SHP77 (cell line): ENCODE results near the gene KAT8.

Source experiments
- DNase-seq, 2 experiments: peaks; one replicate each; lab custom pipeline; 2025; lab: John Stamatoyannopoulos, UW

The KAT8 gene

GRCh38 chr16:31108035-31108793 lies 9.2 kb upstream of the KAT8 start, which contains the start of gene BCKDK:
Gene BCKDK, plus strand, starts transcription at chr16:31108386. Its CDS starts 838 bp downstream, at chr16:31109224.
- peak; percentile 83 to 91 for DNase-seq

DNA sequence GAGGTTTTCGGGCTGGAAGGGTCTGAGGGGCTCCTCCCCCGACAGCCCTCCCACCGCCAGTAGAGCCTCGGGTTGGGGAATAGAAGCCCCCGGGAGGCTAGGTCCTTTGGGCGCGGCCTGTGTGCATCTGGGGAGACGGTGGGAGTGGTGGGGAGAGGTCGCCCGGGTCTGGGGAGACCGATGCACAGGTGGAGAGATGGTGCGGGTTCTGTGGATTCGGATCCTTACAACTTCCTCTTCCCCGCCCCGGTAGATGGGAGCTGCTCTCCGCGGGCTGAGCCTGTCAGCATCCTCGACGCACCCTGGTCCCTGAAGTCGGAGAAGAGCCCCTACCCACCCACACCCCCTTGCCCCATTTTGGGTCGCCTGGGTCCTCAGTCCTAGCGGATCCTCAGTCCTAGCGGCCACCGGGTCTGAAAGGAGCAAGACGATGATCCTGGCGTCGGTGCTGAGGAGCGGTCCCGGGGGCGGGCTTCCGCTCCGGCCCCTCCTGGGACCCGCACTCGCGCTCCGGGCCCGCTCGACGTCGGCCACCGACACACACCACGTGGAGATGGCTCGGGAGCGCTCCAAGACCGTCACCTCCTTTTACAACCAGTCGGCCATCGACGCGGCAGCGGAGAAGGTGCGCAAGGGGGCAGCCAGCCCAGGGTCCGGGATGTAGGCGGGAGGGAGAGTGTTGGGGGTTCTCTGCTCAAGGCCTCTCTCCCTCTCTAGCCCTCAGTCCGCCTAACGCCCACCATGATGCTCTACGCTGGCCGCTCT lies 8.5 kb upstream of the KAT8 start:
- no peak for DNase-seq

DNA sequence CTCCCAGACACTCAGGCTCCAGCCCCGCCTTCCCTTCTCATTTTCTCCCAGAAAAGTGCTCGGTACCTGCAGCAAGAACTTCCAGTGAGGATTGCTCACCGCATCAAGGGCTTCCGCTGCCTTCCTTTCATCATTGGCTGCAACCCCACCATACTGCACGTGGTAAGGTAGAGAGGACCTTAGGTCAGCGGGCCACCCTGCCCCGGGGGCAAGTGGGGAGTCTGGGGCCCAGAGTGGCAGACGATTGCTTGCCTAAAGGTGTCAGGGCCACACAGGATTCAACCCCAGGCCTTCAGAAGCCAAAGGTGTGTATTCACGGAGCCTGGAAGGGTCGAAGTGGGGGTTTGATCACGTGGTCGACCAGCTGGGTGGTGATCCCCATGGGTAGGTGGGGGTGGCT lies 7.8 kb upstream of the KAT8 start:
- no peak for DNase-seq

DNA sequence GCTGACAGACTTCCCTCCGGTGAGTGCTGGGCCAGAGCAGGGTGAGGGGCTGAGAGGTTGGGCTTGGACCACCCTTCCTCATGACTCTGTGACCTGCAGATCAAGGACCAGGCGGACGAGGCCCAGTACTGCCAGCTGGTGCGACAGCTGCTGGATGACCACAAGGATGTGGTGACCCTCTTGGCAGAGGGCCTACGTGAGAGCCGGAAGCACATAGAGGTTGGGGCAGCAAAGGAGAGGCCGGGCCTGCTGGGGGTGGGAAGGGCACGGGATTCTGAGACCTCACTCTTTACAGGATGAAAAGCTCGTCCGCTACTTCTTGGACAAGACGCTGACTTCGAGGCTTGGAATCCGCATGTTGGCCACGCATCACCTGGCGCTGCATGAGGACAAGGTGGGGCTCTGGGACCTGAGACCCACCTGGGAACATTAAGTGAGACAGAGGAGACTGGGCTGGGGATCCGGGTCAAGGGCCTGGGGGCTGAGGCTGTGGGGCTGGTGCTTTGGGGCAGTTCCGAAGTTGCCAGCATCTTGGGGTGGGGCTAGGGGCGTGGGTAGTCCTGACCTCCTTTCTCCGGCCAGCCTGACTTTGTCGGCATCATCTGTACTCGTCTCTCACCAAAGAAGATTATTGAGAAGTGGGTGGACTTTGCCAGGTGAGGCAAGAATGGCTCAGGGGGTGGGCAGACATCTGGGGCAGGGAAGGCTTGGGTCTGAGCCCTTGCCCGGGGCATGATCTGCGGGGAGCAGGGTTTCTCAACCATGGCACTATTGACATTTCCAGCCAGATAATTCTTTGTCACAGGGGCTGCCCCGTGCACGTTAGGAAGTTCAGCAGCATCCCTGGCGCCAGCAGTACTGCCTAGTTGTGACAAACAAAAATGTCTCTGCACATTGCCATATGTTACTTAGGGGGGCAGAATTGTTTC lies 7.1 kb upstream of the KAT8 start:
- no peak for DNase-seq

DNA sequence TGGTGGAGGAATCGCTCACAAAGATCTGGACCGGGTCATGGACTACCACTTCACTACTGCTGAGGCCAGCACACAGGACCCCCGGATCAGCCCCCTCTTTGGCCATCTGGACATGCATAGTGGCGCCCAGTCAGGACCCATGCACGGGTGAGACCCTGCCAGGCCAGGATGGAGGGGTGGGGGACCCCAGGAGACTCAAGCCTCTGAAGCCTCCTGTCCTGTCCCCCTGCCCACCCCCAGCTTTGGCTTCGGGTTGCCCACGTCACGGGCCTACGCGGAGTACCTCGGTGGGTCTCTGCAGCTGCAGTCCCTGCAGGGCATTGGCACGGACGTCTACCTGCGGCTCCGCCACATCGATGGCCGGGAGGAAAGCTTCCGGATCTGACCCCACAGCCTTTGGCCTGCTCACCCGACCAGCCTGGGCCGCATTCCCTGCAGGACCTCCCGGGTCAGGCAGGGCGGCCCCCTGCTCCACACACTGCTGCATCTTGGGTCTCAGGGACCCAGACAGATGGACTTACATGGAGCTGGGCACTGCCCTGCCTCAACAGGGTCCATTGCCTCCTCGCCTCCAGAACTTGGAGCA lies 5.5 kb upstream of the KAT8 start:
- DNase-seq = no peak

- DNase-seq = no peak
Measured at GRCh38 chr16:31112711-31113110, 4.8 kb upstream of the KAT8 start.

- no peak for DNase-seq
Measured at GRCh38 chr16:31113121-31114120, 4.0 kb upstream of the KAT8 start.

DNA sequence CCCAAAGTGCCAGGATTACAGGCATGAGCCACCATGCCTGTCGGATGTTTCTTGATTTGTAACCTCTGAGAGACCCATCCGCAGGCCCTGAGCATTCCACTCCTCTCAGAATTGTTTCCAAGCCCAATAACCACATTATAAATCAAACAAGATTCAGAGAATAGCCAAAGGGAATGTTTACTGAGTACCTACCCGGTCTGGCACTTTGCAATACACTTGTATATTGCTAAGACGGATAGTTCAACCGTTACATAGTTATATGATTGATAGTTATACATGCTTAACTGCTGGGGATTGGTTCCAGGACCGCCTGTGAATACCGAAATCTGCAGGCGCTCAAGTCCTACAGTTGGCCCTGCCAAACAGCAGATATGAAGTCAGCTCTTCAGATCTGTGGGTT lies 3.0 kb upstream of the KAT8 start:
- no peak for DNase-seq

- no peak for DNase-seq
Measured at GRCh38 chr16:31118223-31119155, 1.0 kb downstream of the KAT8 start.

DNA sequence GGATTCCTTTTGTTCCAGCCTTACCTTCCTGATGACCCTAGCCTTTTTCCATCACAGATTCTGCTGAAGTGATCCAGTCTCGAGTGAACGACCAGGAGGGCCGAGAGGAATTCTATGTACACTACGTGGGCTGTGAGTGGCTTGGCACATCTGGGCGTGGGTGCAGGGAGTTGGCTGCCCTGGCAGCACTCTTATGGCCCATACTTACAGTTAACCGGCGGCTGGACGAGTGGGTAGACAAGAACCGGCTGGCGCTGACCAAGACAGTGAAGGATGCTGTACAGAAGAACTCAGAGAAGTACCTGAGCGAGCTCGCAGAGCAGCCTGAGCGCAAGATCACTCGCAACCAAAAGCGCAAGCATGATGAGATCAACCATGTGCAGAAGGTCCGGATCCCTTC lies 2.7 kb downstream of the KAT8 start:
- DNase-seq = no peak

GRCh38 chr16:31125844-31126243 lies 8.4 kb downstream of the KAT8 start:
- no peak for DNase-seq

DNA sequence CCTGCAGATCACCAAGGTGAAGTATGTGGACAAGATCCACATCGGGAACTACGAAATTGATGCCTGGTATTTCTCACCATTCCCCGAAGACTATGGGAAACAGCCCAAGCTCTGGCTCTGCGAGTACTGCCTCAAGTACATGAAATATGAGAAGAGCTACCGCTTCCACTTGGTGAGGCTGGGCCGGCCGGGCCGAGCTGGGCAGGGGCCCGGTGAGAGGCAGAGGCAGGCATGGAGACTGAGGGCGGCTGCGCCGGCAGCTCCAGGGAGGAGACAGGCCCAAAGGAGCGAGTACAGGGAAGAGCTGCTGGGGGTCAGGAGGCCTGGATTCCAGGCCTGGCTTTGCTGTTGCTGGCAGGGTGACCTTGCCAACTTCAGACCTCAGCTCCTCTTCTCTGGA lies 9.7 kb downstream of the KAT8 start:
- DNase-seq = no peak

- DNase-seq = no peak
Measured at GRCh38 chr16:31128711-31129567, 11.5 kb downstream of the KAT8 start.

- DNase-seq = no peak
Measured at GRCh38 chr16:31129568-31130335, 12.3 kb downstream of the KAT8 start.

GRCh38 chr16:31130336-31130891 lies 12.9 kb downstream of the KAT8 start:
- no peak for DNase-seq

DNA sequence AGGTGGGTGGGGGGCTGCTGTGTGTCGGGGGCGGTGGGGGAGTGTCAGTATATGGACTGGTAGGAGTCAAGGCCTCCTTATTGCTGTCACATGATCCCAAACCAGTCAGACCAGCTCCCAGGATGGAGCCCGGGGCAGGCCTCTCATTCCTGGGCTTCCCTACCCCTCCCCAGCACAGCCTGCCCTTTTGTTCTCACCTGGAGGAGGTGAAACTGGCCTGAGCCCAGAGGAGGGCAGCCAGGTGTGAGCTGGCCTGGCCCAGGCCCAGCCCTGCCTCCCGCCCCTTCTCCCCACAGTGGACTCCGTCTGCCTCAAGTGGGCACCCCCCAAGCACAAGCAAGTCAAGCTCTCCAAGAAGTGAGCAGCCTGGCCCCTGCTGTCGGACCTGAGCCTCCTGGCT lies 13.4 kb downstream of the KAT8 start:
- DNase-seq = no peak

DNA sequence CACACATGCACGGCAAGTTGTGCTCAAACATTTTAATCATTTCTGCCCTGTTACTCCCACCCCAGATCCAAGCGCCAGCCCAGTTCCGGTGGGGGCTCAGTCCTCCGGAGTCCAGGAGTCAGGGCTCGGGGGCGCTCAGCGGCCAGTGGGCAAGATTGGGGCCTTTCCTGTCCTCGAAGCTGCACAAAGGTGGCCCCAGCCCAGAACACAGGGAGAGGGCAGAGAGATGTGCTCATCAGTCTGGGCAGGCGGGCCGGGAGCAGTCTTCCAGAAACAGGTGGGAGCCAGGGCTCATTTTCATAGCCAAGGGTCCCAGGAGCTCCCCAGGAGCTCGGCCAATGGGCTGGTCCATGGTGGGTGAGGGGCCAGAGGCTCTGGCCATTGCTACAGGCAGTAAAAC lies 14.0 kb downstream of the KAT8 start:
- DNase-seq = no peak
